Osteoblast (primary cell): ENCODE data around the gene VAV2. TPM values are rescaled to one million over a fixed set of nuclear protein-coding genes. Genes with fewer than 3 reads are reported as not detected.
"Not testable (repeated sequence)": the region's sequence is repeated elsewhere in the genome, so short reads cannot be mapped to it uniquely, and the experiment has no call there.

Experiments
- DNase-seq: peaks from one replicate; pipeline ENCODE4 v3.0.0; 2011; ENCODE audit warnings: low spot score, mixed read lengths; ENCODE audit not compliant: insufficient read length; ENCODE audit errors: missing footprints
- H2AFZ ChIP-seq: 2 replicates; pipeline ENCODE4 v1.6.0; 2011; ENCODE audit warnings: mild to moderate bottlenecking, low read length
- H3K27ac ChIP-seq: 2 replicates; pipeline ENCODE4 v1.5.1; 2011; ENCODE audit warnings: mild to moderate bottlenecking, low read depth, low read length, moderate library complexity
- H3K27me3 ChIP-seq: 2 replicates; pipeline ENCODE4 v1.6.0; 2012; ENCODE audit warnings: mild to moderate bottlenecking, control low read depth, inconsistent platforms, low read length, moderate library complexity; ENCODE audit not compliant: insufficient read depth
- H3K36me3 ChIP-seq: 2 replicates; pipeline ENCODE4 v1.5.1; 2011; ENCODE audit warnings: mild to moderate bottlenecking, low read length, control low read depth, moderate library complexity; ENCODE audit not compliant: insufficient read depth
- H3K4me1 ChIP-seq: 2 replicates; pipeline ENCODE4 v1.5.1; 2011; ENCODE audit warnings: mild to moderate bottlenecking, low read length, control low read depth, moderate library complexity; ENCODE audit not compliant: insufficient read depth
- H3K4me2 ChIP-seq: 2 replicates; pipeline ENCODE4 v1.6.0; 2011; ENCODE audit warnings: mild to moderate bottlenecking, low read length; ENCODE audit not compliant: insufficient read depth
- H3K4me3 ChIP-seq: fragments of 200-600 bp; sonication (generic); 3 replicates; pipeline ENCODE4 v1.5.1; 2012; ENCODE audit warnings: mild to moderate bottlenecking, low read length, inconsistent platforms; ENCODE audit not compliant: insufficient read depth
- H3K79me2 ChIP-seq: 2 replicates; pipeline ENCODE4 v1.6.0; 2012; ENCODE audit warnings: mild to moderate bottlenecking, low read length, control low read depth, inconsistent platforms; ENCODE audit not compliant: insufficient read depth
- H3K9me3 ChIP-seq: 2 replicates; pipeline ENCODE4 v1.5.1; 2011; ENCODE audit warnings: low read depth, low read length, control low read depth
- H4K20me1 ChIP-seq: 2 replicates; pipeline ENCODE4 v1.6.0; 2012; ENCODE audit warnings: mild to moderate bottlenecking, low read length, control low read depth; ENCODE audit not compliant: insufficient read depth
- CTCF ChIP-seq: IDR thresholded peaks from 2 replicates; pipeline ENCODE4 v1.5.1; 2011; ENCODE audit warnings: mild to moderate bottlenecking, low read depth, low read length, moderate library complexity; ENCODE audit errors: extremely low read depth
- total RNA-seq: library from RNA; depleted of rRNA; stranded (reverse); fragments of >200 nt; gene quantifications from 2 replicates; pipeline ENCODE4 v1.2.3, GENCODE V29; 2012

Gene VAV2
- total RNA-seq, 1 donor: 8.0 TPM

GRCh38 chr9:133959966-133960567, 32.1 kb downstream of the VAV2 start:
- H3K79me2 ChIP-seq: peaks cover 80% of the 10 kb centered on the region
- no peak overlapping the region for H2AFZ ChIP-seq
- H3K27me3 ChIP-seq: no peaks in the 10 kb centered on the region
- no peak for DNase-seq
- no peak overlapping the region for H3K4me3 ChIP-seq
- H3K4me2 ChIP-seq: no peak overlapping the region
- H4K20me1 ChIP-seq: peaks cover 70% of the 10 kb centered on the region
- H3K27ac ChIP-seq: no peak overlapping the region
- TF ChIP-seq CTCF: no peak
- H3K4me1 ChIP-seq: peaks cover 17% of the 10 kb centered on the region
- no peaks in the 10 kb centered on the region for H3K36me3 ChIP-seq
- no peaks in the 10 kb centered on the region for H3K9me3 ChIP-seq

- Histone ChIP-seq H3K4me2 (no peak overlapping the region), H2AFZ (no peak overlapping the region), H3K27me3 (no peaks in the 10 kb centered on the region), H3K4me3 (no peak overlapping the region), H3K4me1 (peaks cover 17% of the 10 kb centered on the region), H3K27ac (no peak overlapping the region), H3K36me3 (no peaks in the 10 kb centered on the region), H3K79me2 (peaks cover 81% of the 10 kb centered on the region), H3K9me3 (no peaks in the 10 kb centered on the region), H4K20me1 (peaks cover 63% of the 10 kb centered on the region)
- DNase-seq: no peak
- no peak for TF ChIP-seq CTCF
Measured at GRCh38 chr9:133959171-133959570, 33.0 kb downstream of the VAV2 start.

- no peak overlapping the region for H2AFZ ChIP-seq
- no peaks in the 10 kb centered on the region for H3K9me3 ChIP-seq
- peaks cover 83% of the 10 kb centered on the region for H3K79me2 ChIP-seq
- no peak for TF ChIP-seq CTCF
- H3K36me3 ChIP-seq: no peaks in the 10 kb centered on the region
- H3K4me2 ChIP-seq: no peak overlapping the region
- peaks cover 63% of the 10 kb centered on the region for H4K20me1 ChIP-seq
- no peak overlapping the region for H3K27ac ChIP-seq
- no peak overlapping the region for H3K4me3 ChIP-seq
- H3K4me1 ChIP-seq: peaks cover 17% of the 10 kb centered on the region
- DNase-seq: no peak
- no peaks in the 10 kb centered on the region for H3K27me3 ChIP-seq
Measured at GRCh38 chr9:133958756-133959155, 33.4 kb downstream of the VAV2 start.

- Histone ChIP-seq H4K20me1 (peaks cover 55% of the 10 kb centered on the region), H3K4me1 (peaks cover 17% of the 10 kb centered on the region), H3K79me2 (peaks cover 81% of the 10 kb centered on the region)
- not testable (repeated sequence) for H3K4me2 ChIP-seq, H3K36me3 ChIP-seq, H3K9me3 ChIP-seq, H3K27me3 ChIP-seq, H3K27ac ChIP-seq, DNase-seq, H3K4me3 ChIP-seq, H2AFZ ChIP-seq
Measured at GRCh38 chr9:133957772-133958171, 34.4 kb downstream of the VAV2 start.
